HEK293 (cell line): Measurements from ENCODE around the gene PRG2.

Source experiments
- PATZ1 ChIP-seq: fragments of 450-650 bp; formaldehyde crosslinking; IDR thresholded peaks from 2 replicates; pipeline ENCODE4 v1.5.1; 2016; ENCODE audit warnings: missing biosample characterization, missing genetic modification characterization
- PRDM2 ChIP-seq: fragments of 450-650 bp; formaldehyde crosslinking; IDR thresholded peaks from 2 replicates; pipeline ENCODE4 v1.5.1; 2016; ENCODE audit warnings: missing biosample characterization, missing genetic modification characterization, borderline replicate concordance
- SALL2 ChIP-seq: fragments of 450-650 bp; formaldehyde crosslinking; IDR thresholded peaks from 2 replicates; pipeline ENCODE4 v1.5.0; 2017; ENCODE audit warnings: missing biosample characterization, mild to moderate bottlenecking, missing genetic modification characterization, borderline replicate concordance
- SP2 ChIP-seq: fragments of 450-650 bp; formaldehyde crosslinking; IDR thresholded peaks from 2 replicates; pipeline ENCODE4 v1.5.1; 2016; ENCODE audit warnings: missing biosample characterization, missing genetic modification characterization
- WT1 ChIP-seq: fragments of 450-650 bp; formaldehyde crosslinking; IDR thresholded peaks from 2 replicates; pipeline ENCODE4 v1.5.1; 2016; ENCODE audit warnings: missing biosample characterization, missing genetic modification characterization
- YY2 ChIP-seq: fragments of 450-650 bp; formaldehyde crosslinking; IDR thresholded peaks from 2 replicates; pipeline ENCODE4 v1.5.1; 2016; ENCODE audit warnings: missing biosample characterization, missing genetic modification characterization
- ZBTB10 ChIP-seq: fragments of 450-650 bp; formaldehyde crosslinking; IDR thresholded peaks from 2 replicates; pipeline ENCODE4 v1.5.1; 2016; ENCODE audit warnings: missing biosample characterization, missing genetic modification characterization
- ZBTB17 ChIP-seq: fragments of 450-650 bp; formaldehyde crosslinking; IDR thresholded peaks from 2 replicates; pipeline ENCODE4 v1.5.1; 2016; ENCODE audit warnings: missing biosample characterization, missing genetic modification characterization
- ZNF138 ChIP-seq: fragments of 450-650 bp; formaldehyde crosslinking; IDR thresholded peaks from 2 replicates; pipeline ENCODE4 v1.5.1; 2016; ENCODE audit warnings: missing biosample characterization, missing genetic modification characterization, borderline replicate concordance
- ZNF16 ChIP-seq: fragments of 450-650 bp; formaldehyde crosslinking; IDR thresholded peaks from 2 replicates; pipeline ENCODE4 v1.5.1; 2016; ENCODE audit warnings: low read depth, missing biosample characterization, missing genetic modification characterization
- ZNF175 ChIP-seq: fragments of 450-650 bp; formaldehyde crosslinking; IDR thresholded peaks from 2 replicates; pipeline ENCODE4 v1.5.1; 2016; ENCODE audit warnings: missing biosample characterization, missing genetic modification characterization
- ZNF2 ChIP-seq: fragments of 450-650 bp; formaldehyde crosslinking; IDR thresholded peaks from 2 replicates; pipeline ENCODE4 v1.5.1; 2016; ENCODE audit warnings: missing biosample characterization, missing genetic modification characterization
- ZNF248 ChIP-seq: fragments of 450-650 bp; formaldehyde crosslinking; IDR thresholded peaks from 2 replicates; pipeline ENCODE4 v1.5.1; 2017; ENCODE audit warnings: missing biosample characterization, missing genetic modification characterization
- ZNF518A ChIP-seq: fragments of 450-650 bp; formaldehyde crosslinking; conservative IDR thresholded peaks from 2 replicates; pipeline ENCODE4 v1.5.1; 2016; ENCODE audit warnings: low read depth, missing biosample characterization, missing genetic modification characterization
- ZNF548 ChIP-seq: fragments of 450-650 bp; formaldehyde crosslinking; IDR thresholded peaks from 2 replicates; pipeline ENCODE4 v1.5.1; 2016; ENCODE audit warnings: missing biosample characterization, missing genetic modification characterization
- ZNF580 ChIP-seq: fragments of 450-650 bp; formaldehyde crosslinking; IDR thresholded peaks from 2 replicates; pipeline ENCODE4 v1.5.1; 2016; ENCODE audit warnings: missing biosample characterization, missing genetic modification characterization
- ZNF645 ChIP-seq: fragments of 450-650 bp; formaldehyde crosslinking; IDR thresholded peaks from 2 replicates; pipeline ENCODE4; 2016; ENCODE audit warnings: missing biosample characterization, missing genetic modification characterization
- ZNF701 ChIP-seq: fragments of 450-650 bp; formaldehyde crosslinking; IDR thresholded peaks from 2 replicates; pipeline ENCODE4 v1.5.1; 2016; ENCODE audit warnings: missing biosample characterization, missing genetic modification characterization
- ZSCAN4 ChIP-seq: fragments of 450-650 bp; formaldehyde crosslinking; IDR thresholded peaks from 2 replicates; pipeline ENCODE4 v1.5.1; 2017; ENCODE audit warnings: missing biosample characterization, missing genetic modification characterization
- ZXDB ChIP-seq: fragments of 450-650 bp; formaldehyde crosslinking; IDR thresholded peaks from 2 replicates; pipeline ENCODE4 v1.5.1; 2016; ENCODE audit warnings: missing biosample characterization, missing genetic modification characterization

Gene PRG2

GRCh38 chr11:57340039-57340615 is 50.3 kb downstream of the PRG2 start (continued):
- TF ChIP-seq SALL2 (tag by site-specific recombination) (no peak), ZSCAN4 (tag by site-specific recombination) (no peak), ZNF248 (tag by site-specific recombination) (no peak), WT1 (tag by site-specific recombination) (no peak), ZNF645 (no peak), ZNF518A (tag by site-specific recombination) (no peak), ZNF138 (tag by site-specific recombination) (no peak), YY2 (tag by site-specific recombination) (no peak), ZNF580 (tag by site-specific recombination) (no peak), SP2 (tag by site-specific recombination) (no peak), ZXDB (no peak), ZNF701 (tag by site-specific recombination) (no peak), PATZ1 (peak; percentile 21; the same call in 1 of the 2 replicates), PRDM2 (tag by site-specific recombination) (no peak), ZBTB10 (tag by site-specific recombination) (no peak), ZNF548 (no peak), ZNF2 (0 out of 2 replicates have a peak, but pooled peaks have one; percentile 27), ZNF175 (tag by site-specific recombination) (no peak), ZBTB17 (tag by site-specific recombination) (peak; percentile 68; the same call in 1 of the 2 replicates), ZNF16 (tag by site-specific recombination) (no peak)
